Osteoblast (primary cell): ENCODE data around the gene RASGRP4. TPM values are rescaled to one million over a fixed set of nuclear protein-coding genes. Genes with fewer than 3 reads are reported as not detected.

Experiments
- DNase-seq: peaks from one replicate; pipeline ENCODE4 v3.0.0; 2011; ENCODE audit warnings: low spot score, mixed read lengths; ENCODE audit not compliant: insufficient read length; ENCODE audit errors: missing footprints
- H2AFZ ChIP-seq: 2 replicates; pipeline ENCODE4 v1.6.0; 2011; ENCODE audit warnings: mild to moderate bottlenecking, low read length
- H3K27ac ChIP-seq: 2 replicates; pipeline ENCODE4 v1.5.1; 2011; ENCODE audit warnings: mild to moderate bottlenecking, low read depth, low read length, moderate library complexity
- H3K27me3 ChIP-seq: 2 replicates; pipeline ENCODE4 v1.6.0; 2012; ENCODE audit warnings: mild to moderate bottlenecking, control low read depth, inconsistent platforms, low read length, moderate library complexity; ENCODE audit not compliant: insufficient read depth
- H3K36me3 ChIP-seq: 2 replicates; pipeline ENCODE4 v1.5.1; 2011; ENCODE audit warnings: mild to moderate bottlenecking, low read length, control low read depth, moderate library complexity; ENCODE audit not compliant: insufficient read depth
- H3K4me1 ChIP-seq: 2 replicates; pipeline ENCODE4 v1.5.1; 2011; ENCODE audit warnings: mild to moderate bottlenecking, low read length, control low read depth, moderate library complexity; ENCODE audit not compliant: insufficient read depth
- H3K4me2 ChIP-seq: 2 replicates; pipeline ENCODE4 v1.6.0; 2011; ENCODE audit warnings: mild to moderate bottlenecking, low read length; ENCODE audit not compliant: insufficient read depth
- H3K4me3 ChIP-seq: fragments of 200-600 bp; sonication (generic); 3 replicates; pipeline ENCODE4 v1.5.1; 2012; ENCODE audit warnings: mild to moderate bottlenecking, low read length, inconsistent platforms; ENCODE audit not compliant: insufficient read depth
- H3K79me2 ChIP-seq: 2 replicates; pipeline ENCODE4 v1.6.0; 2012; ENCODE audit warnings: mild to moderate bottlenecking, low read length, control low read depth, inconsistent platforms; ENCODE audit not compliant: insufficient read depth
- H3K9me3 ChIP-seq: 2 replicates; pipeline ENCODE4 v1.5.1; 2011; ENCODE audit warnings: low read depth, low read length, control low read depth
- H4K20me1 ChIP-seq: 2 replicates; pipeline ENCODE4 v1.6.0; 2012; ENCODE audit warnings: mild to moderate bottlenecking, low read length, control low read depth; ENCODE audit not compliant: insufficient read depth
- CTCF ChIP-seq: IDR thresholded peaks from 2 replicates; pipeline ENCODE4 v1.5.1; 2011; ENCODE audit warnings: mild to moderate bottlenecking, low read depth, low read length, moderate library complexity; ENCODE audit errors: extremely low read depth
- total RNA-seq: library from RNA; depleted of rRNA; stranded (reverse); fragments of >200 nt; gene quantifications from 2 replicates; pipeline ENCODE4 v1.2.3, GENCODE V29; 2012

The RASGRP4 gene
- total RNA-seq, 1 donor: not detected

- Histone ChIP-seq H3K4me3 (peak overlapping the region; percentile 97), H3K36me3 (peaks cover 31% of the 10 kb centered on the region), H3K79me2 (peaks cover 23% of the 10 kb centered on the region), H3K9me3 (no peaks in the 10 kb centered on the region), H3K4me1 (peaks cover 27% of the 10 kb centered on the region), H3K27ac (peak overlapping the region; percentile 74), H2AFZ (no peak overlapping the region), H3K27me3 (no peaks in the 10 kb centered on the region), H3K4me2 (peak overlapping the region; percentile 94), H4K20me1 (peaks cover 16% of the 10 kb centered on the region)
- TF ChIP-seq CTCF: no peak
- peak; percentile 90 for DNase-seq
Observed at GRCh38 chr19:38389957-38390924, 35.8 kb downstream of the RASGRP4 start.

- peak overlapping the region; percentile 82 for H3K27ac ChIP-seq
- TF ChIP-seq CTCF: no peak
- no peaks in the 10 kb centered on the region for H3K9me3 ChIP-seq
- peak overlapping the region; percentile 94 for H3K4me2 ChIP-seq
- H4K20me1 ChIP-seq: peaks cover 19% of the 10 kb centered on the region
- H2AFZ ChIP-seq: peak overlapping the region; percentile 71
- H3K4me1 ChIP-seq: peaks cover 27% of the 10 kb centered on the region
- H3K27me3 ChIP-seq: no peaks in the 10 kb centered on the region
- peak; percentile 100 for DNase-seq
- H3K36me3 ChIP-seq: peaks cover 28% of the 10 kb centered on the region
- peaks cover 23% of the 10 kb centered on the region for H3K79me2 ChIP-seq
- peak overlapping the region; percentile 97 for H3K4me3 ChIP-seq
Observed at GRCh38 chr19:38389101-38389925, 36.7 kb downstream of the RASGRP4 start.

- no peaks in the 10 kb centered on the region for H3K27me3 ChIP-seq
- H3K9me3 ChIP-seq: no peaks in the 10 kb centered on the region
- TF ChIP-seq CTCF: no peak
- peaks cover 23% of the 10 kb centered on the region for H3K79me2 ChIP-seq
- peak; percentile 98 for DNase-seq
- H3K36me3 ChIP-seq: peaks cover 28% of the 10 kb centered on the region
- H4K20me1 ChIP-seq: peaks cover 18% of the 10 kb centered on the region
- H3K4me2 ChIP-seq: peak within 1 kb of the TSS; percentile 94
- peak within 1 kb of the TSS; percentile 82 for H3K27ac ChIP-seq
- H3K4me3 ChIP-seq: peak within 1 kb of the TSS; percentile 97
- peaks cover 27% of the 10 kb centered on the region for H3K4me1 ChIP-seq
- H2AFZ ChIP-seq: peak within 1 kb of the TSS; percentile 82
Observed at GRCh38 chr19:38388349-38389100, 37.5 kb downstream of the RASGRP4 start, which contains the start of gene SPRED3. Gene SPRED3, plus strand, starts transcription at chr19:38388697. Its CDS starts 1,606 bp downstream, at chr19:38390303.
